Cerebellar nuclear complex (tissue), 1 donor: ENCODE results near the gene SCYGR2.
"Not testable (repeated sequence)": the region's sequence is repeated elsewhere in the genome, so short reads cannot be mapped to it uniquely, and the experiment has no call there.

Experiments used
- DNase-seq, 2 experiments: peaks; one replicate each; lab custom pipeline; 2025; lab: John Stamatoyannopoulos, UW

SCYGR2 gene

GRCh38 chr2:227598835-227599503, at the start of gene SCYGR2:
TSS of gene SCYGR2 (plus strand) at chr2:227598893. CDS start at chr2:227598893, 0 bp downstream.
- DNase-seq: not testable (repeated sequence)

GRCh38 chr2:227551836-227552235, 46.9 kb upstream of the SCYGR2 start:
- no peak for DNase-seq

- no peak for DNase-seq
Observed at GRCh38 chr2:227562581-227562980, 36.1 kb upstream of the SCYGR2 start.

GRCh38 chr2:227565080-227565479, 33.6 kb upstream of the SCYGR2 start:
- no peak for DNase-seq

GRCh38 chr2:227566012-227566411, 32.7 kb upstream of the SCYGR2 start:
- DNase-seq: no peak

GRCh38 chr2:227568852-227569169, 29.9 kb upstream of the SCYGR2 start:
- no peak for DNase-seq

GRCh38 chr2:227570615-227571014, 28.1 kb upstream of the SCYGR2 start:
- no peak for DNase-seq

- DNase-seq: no peak
Observed at GRCh38 chr2:227576110-227576509, 22.6 kb upstream of the SCYGR2 start.

DNA sequence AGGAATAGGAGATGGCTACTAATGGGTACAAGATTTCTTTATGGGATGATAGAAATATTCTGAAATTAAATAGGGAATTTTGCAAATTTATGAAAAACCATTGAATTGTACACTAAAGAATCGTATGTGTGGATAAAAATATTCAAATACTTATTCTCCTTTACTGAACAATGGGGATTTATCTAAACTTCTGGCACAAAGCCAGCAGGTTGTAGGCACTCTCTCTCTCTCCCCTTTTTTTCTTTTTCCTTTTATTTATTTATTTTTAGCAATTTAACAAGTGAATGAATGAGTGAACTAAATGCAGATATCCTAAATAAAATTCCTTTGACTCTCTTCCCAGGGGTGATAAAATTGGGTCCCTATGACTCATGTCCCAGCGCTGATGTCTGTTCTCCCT, 21.9 kb upstream of the SCYGR2 start:
- no peak for DNase-seq

- DNase-seq: no peak
Observed at GRCh38 chr2:227577555-227577954, 21.1 kb upstream of the SCYGR2 start.

GRCh38 chr2:227578642-227579041, 20.1 kb upstream of the SCYGR2 start:
- no peak for DNase-seq

- DNase-seq: no peak
Observed at GRCh38 chr2:227579791-227580190, 18.9 kb upstream of the SCYGR2 start.

DNA sequence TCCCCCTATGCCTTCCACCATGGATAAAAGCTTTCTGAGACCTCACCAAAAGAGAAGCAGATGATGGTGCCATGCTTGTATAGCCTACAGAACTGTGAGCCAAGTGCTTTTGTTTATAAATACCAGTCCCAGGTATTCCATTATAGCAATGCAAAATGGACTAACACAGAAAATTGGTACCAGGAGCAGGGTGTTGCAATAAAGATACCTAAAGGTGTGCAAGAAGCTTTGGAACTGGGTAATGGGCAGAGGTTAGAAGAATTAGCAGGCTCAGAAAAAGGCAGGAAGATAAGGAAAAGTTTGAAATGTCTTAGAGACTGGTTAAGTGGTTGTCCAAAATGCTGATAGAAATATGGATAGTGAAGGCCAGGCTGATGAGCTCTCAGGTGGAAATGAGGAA, 16.3 kb upstream of the SCYGR2 start:
- no peak for DNase-seq

- DNase-seq: no peak
Observed at GRCh38 chr2:227592694-227593387, 5.9 kb upstream of the SCYGR2 start.

DNA sequence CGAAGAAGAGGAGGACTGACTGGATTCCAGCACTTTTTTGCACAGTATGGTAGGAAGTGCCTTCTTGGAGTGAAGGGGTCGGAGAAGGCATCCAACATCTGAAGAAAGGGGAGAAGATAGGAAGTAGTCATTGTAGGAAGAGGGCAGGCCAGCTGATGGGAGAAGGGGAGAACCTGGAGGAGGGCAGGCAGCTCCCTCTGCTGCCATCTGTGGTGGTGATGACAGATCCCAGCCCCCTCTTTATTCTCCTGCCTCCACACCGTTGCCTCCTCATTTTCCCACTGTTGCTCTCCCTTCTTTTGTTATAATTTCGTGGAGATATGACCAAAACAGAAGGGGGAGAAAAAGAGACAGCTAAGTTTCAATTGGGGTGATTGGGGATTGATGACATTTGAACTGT, 2.9 kb upstream of the SCYGR2 start:
- no peak for DNase-seq

DNA sequence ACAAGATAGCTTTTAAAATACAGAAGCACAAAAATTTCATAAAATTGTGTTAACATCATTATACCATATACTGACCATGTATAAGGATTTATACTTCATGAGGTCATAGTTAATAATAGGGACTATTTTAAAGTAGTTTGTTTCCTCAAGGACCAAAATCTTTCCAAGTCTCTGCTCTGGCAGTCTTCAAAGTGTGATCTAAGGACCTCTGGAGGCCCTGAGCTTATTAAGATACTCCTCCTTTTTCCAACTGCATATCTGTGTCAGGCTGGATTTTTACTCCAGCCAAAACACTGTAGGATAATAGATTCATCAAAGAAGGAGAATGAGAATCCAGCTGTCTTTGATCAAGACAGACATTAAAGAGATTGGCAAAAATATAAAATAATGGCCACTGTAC, 1.7 kb upstream of the SCYGR2 start:
- DNase-seq: no peak

- DNase-seq: no peak
Observed at GRCh38 chr2:227597998-227598397, 695 bp upstream of the SCYGR2 start.

- no peak for DNase-seq
Observed at GRCh38 chr2:227602358-227602757, 3.7 kb downstream of the SCYGR2 start.

- no peak for DNase-seq
Observed at GRCh38 chr2:227606476-227606875, 7.8 kb downstream of the SCYGR2 start.

- DNase-seq: no peak
Observed at GRCh38 chr2:227607941-227608340, 9.2 kb downstream of the SCYGR2 start.

DNA sequence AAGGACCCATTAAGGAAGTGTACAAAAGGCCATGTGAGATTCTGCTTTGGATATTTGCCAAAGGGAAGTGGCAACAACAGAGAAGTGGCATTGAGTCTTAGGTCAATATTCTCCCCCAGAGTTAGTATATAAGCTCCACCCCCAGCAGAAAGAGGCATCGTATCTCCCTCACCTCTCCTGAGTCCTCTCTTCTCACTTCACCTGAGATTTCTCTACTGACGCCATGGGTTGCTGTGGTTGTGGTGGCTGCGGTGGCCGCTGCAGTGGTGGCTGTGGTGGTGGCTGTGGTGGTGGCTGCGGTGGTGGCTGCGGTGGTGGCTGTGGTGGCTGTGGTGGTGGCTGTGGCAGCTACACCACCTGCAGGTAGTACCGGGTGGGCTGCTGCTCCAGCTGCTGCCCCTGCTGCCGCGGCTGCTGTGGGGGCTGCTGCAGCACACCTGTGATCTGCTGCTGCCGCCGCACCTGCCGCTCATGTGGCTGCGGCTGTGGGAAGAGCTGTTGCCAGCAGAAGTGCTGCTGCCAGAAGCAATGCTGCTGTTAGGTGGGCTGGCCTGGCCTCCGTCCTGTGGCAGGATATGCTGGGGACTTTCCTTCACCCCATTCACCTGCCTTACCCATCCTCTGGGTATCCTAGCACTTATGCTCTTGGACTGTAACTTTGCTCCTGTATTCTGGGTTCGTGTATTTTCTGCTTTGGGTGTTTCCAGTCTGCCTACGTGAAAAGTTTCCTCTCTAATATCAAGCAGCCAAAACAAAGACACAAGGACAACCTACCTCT, 10.1 kb downstream of the SCYGR2 start:
- no peak for DNase-seq

GRCh38 chr2:227610123-227610522, 11.4 kb downstream of the SCYGR2 start:
- DNase-seq: no peak
